Fibroblast of the aortic adventitia (primary cell): ENCODE data around the gene ABCA4. TPM values are rescaled to one million over a fixed set of nuclear protein-coding genes. Genes with fewer than 3 reads are reported as not detected.

Experiments
- DNase-seq: peaks from one replicate; pipeline ENCODE4 v3.0.0-alpha.2; 2010; ENCODE audit warnings: low read depth
- H3K4me3 ChIP-seq: 2 replicates; pipeline ENCODE4 v1.5.1; 2011; ENCODE audit warnings: low read depth, mild to moderate bottlenecking, control low read depth, low read length, moderate library complexity
- CTCF ChIP-seq: IDR thresholded peaks from 2 replicates; pipeline ENCODE4 v1.5.1; 2011; ENCODE audit warnings: mild to moderate bottlenecking, low read length, control low read depth, inconsistent platforms; ENCODE audit not compliant: insufficient read depth
- total RNA-seq: library from RNA; depleted of rRNA; stranded (reverse); fragments of >200 nt; gene quantifications from 2 replicates; pipeline ENCODE4 v1.2.3, GENCODE V29; 2012; ENCODE audit warnings: low replicate concordance

ABCA4 gene
- total RNA-seq, 1 donor = 0.09 TPM

GRCh38 chr1:94118013-94118412, 2.9 kb downstream of the ABCA4 start:
- DNase-seq = no peak
- no peak for TF ChIP-seq CTCF
- no peak overlapping the region for H3K4me3 ChIP-seq

- no peak overlapping the region for H3K4me3 ChIP-seq
- no peak for DNase-seq
- no peak for TF ChIP-seq CTCF
Measured at GRCh38 chr1:94117259-94117851, 3.6 kb downstream of the ABCA4 start.

- DNase-seq = no peak
- TF ChIP-seq CTCF = no peak
- H3K4me3 ChIP-seq = no peak overlapping the region
Measured at GRCh38 chr1:94115900-94116436, 5.0 kb downstream of the ABCA4 start.

GRCh38 chr1:94115254-94115899, 5.6 kb downstream of the ABCA4 start:
- TF ChIP-seq CTCF = no peak
- H3K4me3 ChIP-seq = no peak overlapping the region
- DNase-seq = no peak

- no peak for TF ChIP-seq CTCF
Measured at GRCh38 chr1:94113589-94114226, 7.2 kb downstream of the ABCA4 start.

GRCh38 chr1:94111879-94112278, 9.1 kb downstream of the ABCA4 start:
- TF ChIP-seq CTCF = no peak
- DNase-seq = no peak
- H3K4me3 ChIP-seq = no peak overlapping the region

More at GRCh38 chr1:94113589-94114226, 7.2 kb downstream of the ABCA4 start:
- H3K4me3 ChIP-seq = no peak overlapping the region
- no peak for DNase-seq
